DND-41 (cell line): ENCODE data around the gene ZNF607.
"Not testable (repeated sequence)": the region's sequence is repeated elsewhere in the genome, so short reads cannot be mapped to it uniquely, and the experiment has no call there.

Source experiments
- ATAC-seq: fragments of 200-7000 bp; cut with Tn5 transposase; 3 replicates; pipeline ENCODE4 v1.9.1; 2021; ENCODE audit warnings: low read depth; ENCODE audit not compliant: insufficient read depth
- DNase-seq: peaks from one replicate; pipeline ENCODE4 v3.0.0-alpha.2; 2020
- H2AFZ ChIP-seq: 2 replicates; pipeline ENCODE4 v1.6.0; 2012; ENCODE audit warnings: low read depth, low read length
- H3K27ac ChIP-seq: 2 replicates; pipeline ENCODE4 v1.5.1; 2012; ENCODE audit warnings: low read length, inconsistent platforms
- H3K27me3 ChIP-seq: fragments of 200-600 bp; sonication (generic); 2 replicates; pipeline ENCODE4 v1.6.0; 2012; ENCODE audit warnings: low read length, mild to moderate bottlenecking, inconsistent platforms; ENCODE audit not compliant: insufficient read depth, poor library complexity
- H3K36me3 ChIP-seq: 2 replicates; pipeline ENCODE4 v1.5.1; 2012; ENCODE audit warnings: low read length, inconsistent platforms; ENCODE audit not compliant: insufficient read depth
- H3K4me1 ChIP-seq: 2 replicates; pipeline ENCODE4 v1.5.1; 2012; ENCODE audit warnings: mild to moderate bottlenecking, low read length; ENCODE audit not compliant: insufficient read depth
- H3K4me2 ChIP-seq: 2 replicates; pipeline ENCODE4 v1.6.0; 2012; ENCODE audit warnings: mild to moderate bottlenecking, moderate library complexity, low read length, inconsistent platforms; ENCODE audit not compliant: insufficient read depth
- H3K4me3 ChIP-seq, 2 experiments: fragments of 200-600 bp in 1 of 2; shearing (Covaris generic) in 1 of 2; 2 replicates each; pipeline ENCODE4 v1.5.1; 2012 to 2016; ENCODE audit warnings: inconsistent platforms in 2 of 2, low read length in 2 of 2, mild to moderate bottlenecking in 2 of 2, low read depth in 1 of 2, moderate library complexity in 1 of 2
- H3K79me2 ChIP-seq: 2 replicates; pipeline ENCODE4 v1.6.0; 2012; ENCODE audit warnings: low read length, inconsistent platforms; ENCODE audit not compliant: insufficient read depth
- H3K9ac ChIP-seq: 2 replicates; pipeline ENCODE4 v1.6.0; 2012; ENCODE audit warnings: low read depth, mild to moderate bottlenecking, inconsistent platforms, low read length, moderate library complexity
- H3K9me3 ChIP-seq: 2 replicates; pipeline ENCODE4 v1.5.1; 2012; ENCODE audit warnings: low read length, moderate library complexity, mild to moderate bottlenecking, inconsistent platforms; ENCODE audit not compliant: insufficient read depth, severe bottlenecking
- H4K20me1 ChIP-seq: 2 replicates; pipeline ENCODE4 v1.6.0; 2012; ENCODE audit warnings: low read length; ENCODE audit not compliant: insufficient read depth
- EZH2 ChIP-seq: IDR thresholded peaks from 3 replicates; pipeline ENCODE4 v1.6.1; 2012; ENCODE audit warnings: borderline replicate concordance, low read depth, mild to moderate bottlenecking, moderate library complexity, low read length, inconsistent platforms; ENCODE audit not compliant: severe bottlenecking
- TF ChIP-seq, protein P1 (sequence below): IDR thresholded peaks from 2 replicates; pipeline ENCODE4 v1.5.1; 2012; ENCODE audit warnings: borderline replicate concordance, low read length, moderate library complexity, mild to moderate bottlenecking; ENCODE audit not compliant: poor library complexity, severe bottlenecking; ENCODE audit errors: extremely low read depth

The ZNF607 gene

DNA sequence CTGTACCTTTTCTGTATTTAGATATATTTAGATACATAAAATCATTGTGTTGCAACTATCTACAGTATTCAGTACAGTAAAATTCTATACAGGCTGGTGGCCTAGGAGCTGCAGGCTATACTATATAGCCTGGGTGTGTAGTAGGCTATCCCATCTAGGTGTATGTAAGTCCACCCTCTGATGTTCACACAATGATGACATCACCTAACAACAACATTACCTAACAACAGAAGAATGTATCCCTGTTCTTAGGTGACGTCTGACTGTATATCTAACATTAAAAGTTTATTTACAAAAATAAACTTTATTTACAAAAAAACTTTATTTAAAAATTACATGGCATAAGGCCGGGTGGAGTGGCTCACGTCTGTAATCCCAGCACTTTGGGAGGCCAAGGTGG is 36.0 kb downstream of the ZNF607 start:
- Histone ChIP-seq H3K4me3 (no peak overlapping the region), H3K9me3 (peaks cover 8% of the 10 kb centered on the region), H3K4me2 (no peak overlapping the region), H3K79me2 (no peaks in the 10 kb centered on the region; the same call in 1 of the 2 replicates), H3K4me1 (no peaks in the 10 kb centered on the region), H4K20me1 (no peaks in the 10 kb centered on the region), H2AFZ (no peak overlapping the region), H3K9ac (no peak overlapping the region), H3K27ac (no peak overlapping the region), H3K27me3 (no peaks in the 10 kb centered on the region), H3K36me3 (peaks cover 7% of the 10 kb centered on the region; the same call in 1 of the 2 replicates)
- no peak for DNase-seq
- ATAC-seq, result no peak
- TF ChIP-seq, protein P1, sequence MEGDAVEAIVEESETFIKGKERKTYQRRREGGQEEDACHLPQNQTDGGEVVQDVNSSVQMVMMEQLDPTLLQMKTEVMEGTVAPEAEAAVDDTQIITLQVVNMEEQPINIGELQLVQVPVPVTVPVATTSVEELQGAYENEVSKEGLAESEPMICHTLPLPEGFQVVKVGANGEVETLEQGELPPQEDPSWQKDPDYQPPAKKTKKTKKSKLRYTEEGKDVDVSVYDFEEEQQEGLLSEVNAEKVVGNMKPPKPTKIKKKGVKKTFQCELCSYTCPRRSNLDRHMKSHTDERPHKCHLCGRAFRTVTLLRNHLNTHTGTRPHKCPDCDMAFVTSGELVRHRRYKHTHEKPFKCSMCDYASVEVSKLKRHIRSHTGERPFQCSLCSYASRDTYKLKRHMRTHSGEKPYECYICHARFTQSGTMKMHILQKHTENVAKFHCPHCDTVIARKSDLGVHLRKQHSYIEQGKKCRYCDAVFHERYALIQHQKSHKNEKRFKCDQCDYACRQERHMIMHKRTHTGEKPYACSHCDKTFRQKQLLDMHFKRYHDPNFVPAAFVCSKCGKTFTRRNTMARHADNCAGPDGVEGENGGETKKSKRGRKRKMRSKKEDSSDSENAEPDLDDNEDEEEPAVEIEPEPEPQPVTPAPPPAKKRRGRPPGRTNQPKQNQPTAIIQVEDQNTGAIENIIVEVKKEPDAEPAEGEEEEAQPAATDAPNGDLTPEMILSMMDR, result no peak
- TF ChIP-seq EZH2, result no peak

- Histone ChIP-seq H3K79me2 (no peaks in the 10 kb centered on the region), H3K9ac (no peak overlapping the region), H3K4me1 (no peaks in the 10 kb centered on the region), H2AFZ (no peak overlapping the region), H3K36me3 (peaks cover 5% of the 10 kb centered on the region; the same call in 1 of the 2 replicates), H3K4me3 (no peak overlapping the region), H4K20me1 (no peaks in the 10 kb centered on the region), H3K27me3 (no peaks in the 10 kb centered on the region), H3K9me3 (peaks cover 34% of the 10 kb centered on the region), H3K27ac (no peak overlapping the region), H3K4me2 (no peak overlapping the region)
- ATAC-seq (no peak), DNase-seq (no peak)
- no peak for TF ChIP-seq EZH2
- TF ChIP-seq, protein P1, result no peak
Observed at GRCh38 chr19:37669450-37669914, 50.1 kb downstream of the ZNF607 start.

GRCh38 chr19:37657157-37657556 is 62.4 kb downstream of the ZNF607 start:
- not testable (repeated sequence) for H4K20me1 ChIP-seq, H3K9me3 ChIP-seq, H3K9ac ChIP-seq, H3K36me3 ChIP-seq, H3K27ac ChIP-seq, H2AFZ ChIP-seq, H3K4me3 ChIP-seq, H3K27me3 ChIP-seq, ATAC-seq, DNase-seq
- Histone ChIP-seq H3K4me2 (peak overlapping the region; percentile 69), H3K4me1 (peaks cover 37% of the 10 kb centered on the region), H3K79me2 (peaks cover 43% of the 10 kb centered on the region)

GRCh38 chr19:37655689-37656371 is 63.7 kb downstream of the ZNF607 start:
- Histone ChIP-seq H3K9me3 (peaks cover 2% of the 10 kb centered on the region), H3K9ac (peak overlapping the region; percentile 87), H3K27me3 (no peaks in the 10 kb centered on the region), H4K20me1 (peaks cover 4% of the 10 kb centered on the region; the same call in 1 of the 2 replicates), H3K27ac (peak overlapping the region; percentile 93), H3K79me2 (peaks cover 56% of the 10 kb centered on the region), H3K4me3 (peak overlapping the region; percentile 74 to 95), H3K36me3 (peaks cover 15% of the 10 kb centered on the region), H3K4me1 (peaks cover 37% of the 10 kb centered on the region), H2AFZ (peak overlapping the region; percentile 96), H3K4me2 (peak overlapping the region; percentile 69)
- ATAC-seq, result peak; percentile 79
- TF ChIP-seq, protein P1, result peak; percentile 22
- TF ChIP-seq EZH2, result no peak
- DNase-seq, result peak; percentile 92
